Liver (tissue), 9 donors: ENCODE data around the gene SMCO4. TPM values are rescaled to one million over a fixed set of nuclear protein-coding genes. Genes with fewer than 3 reads are reported as not detected.

Experiments
- DNase-seq: peaks from one replicate; pipeline ENCODE4 v3.0.0-alpha.2; 2017; ENCODE audit warnings: low spot score
- H3K27ac ChIP-seq, 2 donors: one replicate each; pipeline ENCODE4 v1.7.0; 2013; ENCODE audit warnings: inconsistent platforms in 2 of 2, low read length in 2 of 2, control low read depth in 1 of 2, low read depth in 1 of 2, mild to moderate bottlenecking in 1 of 2
- H3K27me3 ChIP-seq, 4 donors: one replicate each; pipeline versions ENCODE4 v1.6.1 to v1.7.0; 2013; ENCODE audit warnings: low read length in 3 of 4, inconsistent platforms in 1 of 4, mild to moderate bottlenecking in 1 of 4, moderate library complexity in 1 of 4; ENCODE audit not compliant: control insufficient read depth in 4 of 4, insufficient read depth in 4 of 4
- H3K36me3 ChIP-seq, 4 donors: one replicate each; pipeline versions ENCODE4 v1.6.1 to v1.7.0; 2013; ENCODE audit warnings: low read length in 3 of 4, mild to moderate bottlenecking in 3 of 4, low read depth in 1 of 4, moderate library complexity in 1 of 4; ENCODE audit not compliant: control insufficient read depth in 4 of 4, insufficient read depth in 3 of 4
- H3K4me1 ChIP-seq, 4 donors: one replicate each; pipeline versions ENCODE4 v1.6.1 to v1.7.0; 2013; ENCODE audit warnings: low read length in 3 of 4, mild to moderate bottlenecking in 3 of 4, moderate library complexity in 1 of 4; ENCODE audit not compliant: control insufficient read depth in 4 of 4, insufficient read depth in 4 of 4
- H3K4me3 ChIP-seq, 3 donors: one replicate each; pipeline versions ENCODE4 v1.6.1 to v1.7.0; 2013; ENCODE audit warnings: low read length in 3 of 3, control low read depth in 1 of 3, low read depth in 1 of 3, mild to moderate bottlenecking in 1 of 3
- H3K9ac ChIP-seq, 2 donors: one replicate each; pipeline ENCODE4 v1.7.0; 2013; ENCODE audit warnings: low read length in 2 of 2, mild to moderate bottlenecking in 2 of 2, moderate library complexity in 2 of 2, control low read depth in 1 of 2, low read depth in 1 of 2
- H3K9me3 ChIP-seq, 4 donors: one replicate each; pipeline versions ENCODE4 v1.6.1 to v1.7.0; 2013; ENCODE audit warnings: low read length in 3 of 4; ENCODE audit not compliant: control insufficient read depth in 4 of 4
- EGR1 ChIP-seq, 2 donors: IDR thresholded peaks; 2 replicates each; pipeline ENCODE4 v1.6.1; 2016 to 2018; ENCODE audit warnings: antibody characterized with exemption in 2 of 2, low read depth in 2 of 2
- FOXA1 ChIP-seq: IDR thresholded peaks from 2 replicates; pipeline ENCODE4 v1.6.1; 2016; ENCODE audit warnings: antibody characterized with exemption
- FOXA2 ChIP-seq: IDR thresholded peaks from 2 replicates; pipeline ENCODE4 v1.6.1; 2016; ENCODE audit warnings: antibody characterized with exemption
- GABPA ChIP-seq, 2 donors: IDR thresholded peaks in 1 of 2; conservative IDR thresholded peaks in 1 of 2; 2 replicates each; pipeline ENCODE4 v1.6.1; 2016; ENCODE audit warnings: antibody characterized with exemption in 2 of 2, mild to moderate bottlenecking in 1 of 2, moderate library complexity in 1 of 2
- HNF4A ChIP-seq, 2 donors: conservative IDR thresholded peaks; 2 replicates each; pipeline ENCODE4 v1.6.1; 2016; ENCODE audit warnings: antibody characterized with exemption in 2 of 2, mild to moderate bottlenecking in 2 of 2
- HNF4G ChIP-seq: IDR thresholded peaks from 2 replicates; pipeline ENCODE4 v1.6.1; 2016; ENCODE audit warnings: antibody characterized with exemption
- JUND ChIP-seq, 2 donors: IDR thresholded peaks; 2 replicates each; pipeline ENCODE4 v1.6.1; 2016; ENCODE audit warnings: antibody characterized with exemption in 2 of 2
- NR2F2 ChIP-seq: IDR thresholded peaks from 2 replicates; pipeline ENCODE4 v1.6.1; 2016; ENCODE audit warnings: antibody characterized with exemption
- RAD21 ChIP-seq, 2 donors: IDR thresholded peaks; 2 replicates each; pipeline ENCODE4 v1.6.1; 2016; ENCODE audit warnings: antibody characterized with exemption in 2 of 2, mild to moderate bottlenecking in 2 of 2
- RXRA ChIP-seq, 2 donors: IDR thresholded peaks; 2 replicates each; pipeline ENCODE4 v1.6.1; 2017 to 2018; ENCODE audit warnings: antibody characterized with exemption in 2 of 2, mild to moderate bottlenecking in 1 of 2
- SP1 ChIP-seq: IDR thresholded peaks from 2 replicates; pipeline ENCODE4 v1.6.1; 2018; ENCODE audit warnings: antibody characterized with exemption, mild to moderate bottlenecking
- TAF1 ChIP-seq: conservative IDR thresholded peaks from 2 replicates; pipeline ENCODE4 v1.6.1; 2016; ENCODE audit warnings: antibody characterized with exemption, mild to moderate bottlenecking
- YY1 ChIP-seq: IDR thresholded peaks from 2 replicates; pipeline ENCODE4 v1.6.1; 2016; ENCODE audit warnings: antibody characterized with exemption, mild to moderate bottlenecking
- WGBS: extraction: QIAGEN DNeasy Blood & Tissue Kit; methylation state at CpG from one replicate; pipeline ENCODE4 v1.1.7; 2013; 5-methylcytosine and 5-hydroxymethylcytosine counted together
- polyA plus RNA-seq, 2 donors: library from polyadenylated mRNA; stranded (reverse) in 1 of 2; unstranded in 1 of 2; fragments of 200-250 nt in 1 of 2; fragments of >200 nt in 1 of 2; fragmentation: Nextera tagmentation in 1 of 2; extraction: Ambion mirVana in 1 of 2; gene quantifications; one replicate each; pipeline versions ENCODE4 v1.2.1 to v1.2.3, GENCODE V29; 2013 to 2015
- total RNA-seq, 2 donors: library from RNA; depleted of rRNA; stranded (reverse); fragments of >200 nt; gene quantifications; one replicate each; pipeline ENCODE4 v1.2.3, GENCODE V29; 2014
- TF ChIP-seq, protein P1 (sequence below): IDR thresholded peaks from 2 replicates; pipeline ENCODE4 v1.6.1; 2016; ENCODE audit warnings: antibody characterized with exemption, mild to moderate bottlenecking
- TF ChIP-seq, protein P2 (sequence below): IDR thresholded peaks from 2 replicates; pipeline ENCODE4 v1.6.1; 2016; ENCODE audit warnings: antibody characterized with exemption
- TF ChIP-seq, protein P3 (sequence below): IDR thresholded peaks from 2 replicates; pipeline ENCODE4 v1.6.1; 2016; ENCODE audit warnings: antibody characterized with exemption
- TF ChIP-seq, protein P4 (sequence below): fragments of 150-350 bp; IDR thresholded peaks from 2 replicates; pipeline ENCODE4 v1.5.1; 2017; ENCODE audit warnings: improper control_type of control experiment, low read depth, low read length; ENCODE audit not compliant: missing input control
- TF ChIP-seq, protein P5 (sequence below): IDR thresholded peaks from 2 replicates; pipeline ENCODE4 v1.6.1; 2016; ENCODE audit warnings: antibody characterized with exemption
- donor health status: healthy.
- donor health status: healthy.
- donor health status: healthy.
- donor health status: healthy.
- donor health status: healthy.

SMCO4 gene
- total and polyA plus RNA-seq, 4 donors, result 21.2 to 98.8 (median 47.9) TPM

DNA sequence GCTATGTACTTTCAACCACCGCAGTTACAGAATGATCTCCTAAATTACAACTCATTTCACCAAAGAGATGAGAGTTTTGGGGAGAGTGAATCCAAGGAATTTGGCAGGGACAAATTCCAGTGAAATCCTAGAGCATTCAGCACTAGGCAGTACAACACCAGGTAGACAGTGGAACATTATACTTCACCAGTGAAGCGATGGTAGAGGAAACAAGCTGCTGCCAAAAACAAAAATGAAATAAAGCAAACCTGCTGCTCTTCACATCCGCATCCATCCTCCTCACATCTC, 16.9 kb downstream of the SMCO4 start:
- 32% methylated on average over 3 of the region's 3 CpGs for WGBS
- H3K9ac ChIP-seq, result no peak overlapping the region
- H3K9me3 ChIP-seq, result no peaks in the 10 kb centered on the region
- DNase-seq, result no peak
- peaks cover 19 to 80% (median 65%) of the 10 kb centered on the region in 4 donors for H3K4me1 ChIP-seq
- no peaks in the 10 kb centered on the region for H3K27me3 ChIP-seq
- TF ChIP-seq EGR1 (IDR thresholded peaks at IDR 0.05; ENCODE audit: low read depth in 2 of 2) (no peak), NR2F2 (no peak), YY1 (no peak), FOXA2 (no peak), HNF4A (conservative IDR thresholded peaks at IDR 0.05) (no peak), GABPA (IDR thresholded peaks at IDR 0.05 in 1 of 2, conservative IDR thresholded peaks at IDR 0.05 in 1 of 2) (no peak), TAF1 (no peak), SP1 (no peak), JUND (IDR thresholded peaks at IDR 0.05) (no peak), RXRA (IDR thresholded peaks at IDR 0.05) (no peak), RAD21 (IDR thresholded peaks at IDR 0.05) (no peak), FOXA1 (no peak), HNF4G (no peak)
- TF ChIP-seq, protein P1, sequence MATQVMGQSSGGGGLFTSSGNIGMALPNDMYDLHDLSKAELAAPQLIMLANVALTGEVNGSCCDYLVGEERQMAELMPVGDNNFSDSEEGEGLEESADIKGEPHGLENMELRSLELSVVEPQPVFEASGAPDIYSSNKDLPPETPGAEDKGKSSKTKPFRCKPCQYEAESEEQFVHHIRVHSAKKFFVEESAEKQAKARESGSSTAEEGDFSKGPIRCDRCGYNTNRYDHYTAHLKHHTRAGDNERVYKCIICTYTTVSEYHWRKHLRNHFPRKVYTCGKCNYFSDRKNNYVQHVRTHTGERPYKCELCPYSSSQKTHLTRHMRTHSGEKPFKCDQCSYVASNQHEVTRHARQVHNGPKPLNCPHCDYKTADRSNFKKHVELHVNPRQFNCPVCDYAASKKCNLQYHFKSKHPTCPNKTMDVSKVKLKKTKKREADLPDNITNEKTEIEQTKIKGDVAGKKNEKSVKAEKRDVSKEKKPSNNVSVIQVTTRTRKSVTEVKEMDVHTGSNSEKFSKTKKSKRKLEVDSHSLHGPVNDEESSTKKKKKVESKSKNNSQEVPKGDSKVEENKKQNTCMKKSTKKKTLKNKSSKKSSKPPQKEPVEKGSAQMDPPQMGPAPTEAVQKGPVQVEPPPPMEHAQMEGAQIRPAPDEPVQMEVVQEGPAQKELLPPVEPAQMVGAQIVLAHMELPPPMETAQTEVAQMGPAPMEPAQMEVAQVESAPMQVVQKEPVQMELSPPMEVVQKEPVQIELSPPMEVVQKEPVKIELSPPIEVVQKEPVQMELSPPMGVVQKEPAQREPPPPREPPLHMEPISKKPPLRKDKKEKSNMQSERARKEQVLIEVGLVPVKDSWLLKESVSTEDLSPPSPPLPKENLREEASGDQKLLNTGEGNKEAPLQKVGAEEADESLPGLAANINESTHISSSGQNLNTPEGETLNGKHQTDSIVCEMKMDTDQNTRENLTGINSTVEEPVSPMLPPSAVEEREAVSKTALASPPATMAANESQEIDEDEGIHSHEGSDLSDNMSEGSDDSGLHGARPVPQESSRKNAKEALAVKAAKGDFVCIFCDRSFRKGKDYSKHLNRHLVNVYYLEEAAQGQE, result no peak
- TF ChIP-seq, protein P2, sequence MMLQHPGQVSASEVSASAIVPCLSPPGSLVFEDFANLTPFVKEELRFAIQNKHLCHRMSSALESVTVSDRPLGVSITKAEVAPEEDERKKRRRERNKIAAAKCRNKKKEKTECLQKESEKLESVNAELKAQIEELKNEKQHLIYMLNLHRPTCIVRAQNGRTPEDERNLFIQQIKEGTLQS, result no peak
- TF ChIP-seq, protein P3, sequence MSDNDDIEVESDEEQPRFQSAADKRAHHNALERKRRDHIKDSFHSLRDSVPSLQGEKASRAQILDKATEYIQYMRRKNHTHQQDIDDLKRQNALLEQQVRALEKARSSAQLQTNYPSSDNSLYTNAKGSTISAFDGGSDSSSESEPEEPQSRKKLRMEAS, result no peak
- TF ChIP-seq, protein P4, sequence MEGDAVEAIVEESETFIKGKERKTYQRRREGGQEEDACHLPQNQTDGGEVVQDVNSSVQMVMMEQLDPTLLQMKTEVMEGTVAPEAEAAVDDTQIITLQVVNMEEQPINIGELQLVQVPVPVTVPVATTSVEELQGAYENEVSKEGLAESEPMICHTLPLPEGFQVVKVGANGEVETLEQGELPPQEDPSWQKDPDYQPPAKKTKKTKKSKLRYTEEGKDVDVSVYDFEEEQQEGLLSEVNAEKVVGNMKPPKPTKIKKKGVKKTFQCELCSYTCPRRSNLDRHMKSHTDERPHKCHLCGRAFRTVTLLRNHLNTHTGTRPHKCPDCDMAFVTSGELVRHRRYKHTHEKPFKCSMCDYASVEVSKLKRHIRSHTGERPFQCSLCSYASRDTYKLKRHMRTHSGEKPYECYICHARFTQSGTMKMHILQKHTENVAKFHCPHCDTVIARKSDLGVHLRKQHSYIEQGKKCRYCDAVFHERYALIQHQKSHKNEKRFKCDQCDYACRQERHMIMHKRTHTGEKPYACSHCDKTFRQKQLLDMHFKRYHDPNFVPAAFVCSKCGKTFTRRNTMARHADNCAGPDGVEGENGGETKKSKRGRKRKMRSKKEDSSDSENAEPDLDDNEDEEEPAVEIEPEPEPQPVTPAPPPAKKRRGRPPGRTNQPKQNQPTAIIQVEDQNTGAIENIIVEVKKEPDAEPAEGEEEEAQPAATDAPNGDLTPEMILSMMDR, result no peak
- TF ChIP-seq, protein P5, sequence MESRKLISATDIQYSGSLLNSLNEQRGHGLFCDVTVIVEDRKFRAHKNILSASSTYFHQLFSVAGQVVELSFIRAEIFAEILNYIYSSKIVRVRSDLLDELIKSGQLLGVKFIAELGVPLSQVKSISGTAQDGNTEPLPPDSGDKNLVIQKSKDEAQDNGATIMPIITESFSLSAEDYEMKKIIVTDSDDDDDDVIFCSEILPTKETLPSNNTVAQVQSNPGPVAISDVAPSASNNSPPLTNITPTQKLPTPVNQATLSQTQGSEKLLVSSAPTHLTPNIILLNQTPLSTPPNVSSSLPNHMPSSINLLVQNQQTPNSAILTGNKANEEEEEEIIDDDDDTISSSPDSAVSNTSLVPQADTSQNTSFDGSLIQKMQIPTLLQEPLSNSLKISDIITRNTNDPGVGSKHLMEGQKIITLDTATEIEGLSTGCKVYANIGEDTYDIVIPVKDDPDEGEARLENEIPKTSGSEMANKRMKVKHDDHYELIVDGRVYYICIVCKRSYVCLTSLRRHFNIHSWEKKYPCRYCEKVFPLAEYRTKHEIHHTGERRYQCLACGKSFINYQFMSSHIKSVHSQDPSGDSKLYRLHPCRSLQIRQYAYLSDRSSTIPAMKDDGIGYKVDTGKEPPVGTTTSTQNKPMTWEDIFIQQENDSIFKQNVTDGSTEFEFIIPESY, result no peak
- no peaks in the 10 kb centered on the region for H3K36me3 ChIP-seq
- no peak overlapping the region for H3K4me3 ChIP-seq
- H3K27ac ChIP-seq, result peak overlapping the region; percentile 73 to 78
